Measurements from ENCODE around the gene KIAA0232.

GRCh38 chr4:6769233-6769988 is 13.1 kb upstream of the KIAA0232 start:
- TF ChIP-seq CTCF (optimal IDR thresholded peaks at IDR 0.05 in 1 of 3, IDR thresholded peaks at IDR 0.05 in 1 of 3, conservative IDR thresholded peaks at IDR 0.05 in 1 of 3; ENCODE audit: extremely low read depth in 1 of 3, insufficient read depth in 2 of 3, low read length in 3 of 3) (no peak), EZH2 (IDR thresholded peaks at IDR 0.05; ENCODE audit: low read length) (no peak)

Measured in keratinocyte (primary cell).